ENCODE measurements around the gene MAP3K20.

GRCh38 chr2:173141666-173142065 is 66.0 kb downstream of the MAP3K20 start:
- no peak for TF ChIP-seq CTCF (IDR thresholded peaks at IDR 0.05)
- no peak for TF ChIP-seq POLR2A (IDR thresholded peaks at IDR 0.05)

Measured in thyroid gland (tissue), 4 donors.